Stimulated activated CD8-positive, alpha-beta memory T cell treated with anti-CD3 and anti-CD28 coated beads, Interleukin-12 subunit alpha, Interleukin-12 subunit beta, amount 100 ng/mL, for 4 hours (primary cell): ENCODE results near the gene PAPPA2.
"Not testable (repeated sequence)": the region's sequence is repeated elsewhere in the genome, so short reads cannot be mapped to it uniquely, and the experiment has no call there.

Experiments used
- DNase-seq: peaks from one replicate; pipeline ENCODE4 v3.0.0-alpha.2; 2020; ENCODE audit warnings: low read depth

PAPPA2 gene

DNA sequence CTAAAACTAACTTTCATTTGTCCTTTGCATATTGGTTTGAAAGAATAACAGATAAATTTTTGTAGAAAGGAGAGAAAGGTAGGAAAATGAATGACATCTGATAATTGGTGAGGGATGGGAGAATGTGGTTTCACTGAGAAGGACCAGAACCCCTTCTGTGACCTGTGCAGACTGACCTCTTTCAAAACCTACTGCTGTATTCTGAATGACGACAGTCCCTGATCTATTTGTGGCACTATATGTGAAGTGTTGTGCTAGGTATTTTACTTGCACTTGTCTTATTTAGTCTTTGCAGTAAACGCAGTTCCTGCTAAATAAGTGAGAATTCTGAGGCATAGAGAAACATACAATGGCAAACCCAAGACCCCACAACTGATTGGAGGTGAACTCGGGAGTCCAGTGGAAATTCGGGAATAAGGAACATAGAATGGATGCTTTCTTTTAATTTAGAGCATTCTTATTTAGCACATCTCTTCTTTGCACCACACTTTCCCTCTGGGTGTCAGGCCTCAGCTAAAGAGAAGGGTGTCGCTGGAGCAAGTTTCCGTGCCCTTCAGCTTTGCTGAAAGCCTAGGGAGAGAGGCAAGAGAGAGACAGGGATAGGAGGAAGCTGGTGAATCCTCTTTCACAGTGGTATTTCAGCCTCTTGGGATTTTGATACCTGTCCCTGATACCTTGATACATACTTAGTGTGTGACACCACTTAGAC, 230.2 kb downstream of the PAPPA2 start:
- no peak for DNase-seq

DNA sequence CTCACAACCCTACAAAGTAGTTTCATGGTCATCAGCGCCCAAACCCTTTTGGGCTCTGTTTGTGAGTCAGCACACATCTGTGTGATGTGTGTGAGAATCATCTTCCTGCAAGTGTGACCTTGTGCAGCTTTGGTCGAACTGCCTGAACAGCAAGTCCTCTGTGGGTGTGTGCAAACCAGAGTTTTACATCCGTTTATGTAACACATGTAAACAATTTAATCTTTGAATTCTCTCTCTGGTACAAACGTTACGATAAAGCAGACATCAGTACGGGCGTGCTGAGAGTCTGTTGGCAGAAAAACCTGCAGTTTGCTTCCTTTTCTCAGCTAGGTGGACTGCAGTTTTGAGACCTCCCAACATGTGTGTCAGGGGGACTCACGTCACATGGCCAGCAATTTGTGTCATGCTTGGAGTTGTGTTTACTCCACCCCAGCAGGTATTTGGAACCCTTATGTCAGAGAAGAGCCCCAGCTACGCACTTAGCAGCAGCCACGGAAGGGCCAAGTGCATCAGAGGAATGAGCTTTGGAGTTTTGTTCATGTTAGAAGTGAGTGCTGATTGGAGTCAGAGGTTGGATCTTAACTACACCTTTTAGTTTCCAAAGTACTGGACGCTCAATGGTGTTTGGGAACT, 230.8 kb downstream of the PAPPA2 start:
- no peak for DNase-seq

DNA sequence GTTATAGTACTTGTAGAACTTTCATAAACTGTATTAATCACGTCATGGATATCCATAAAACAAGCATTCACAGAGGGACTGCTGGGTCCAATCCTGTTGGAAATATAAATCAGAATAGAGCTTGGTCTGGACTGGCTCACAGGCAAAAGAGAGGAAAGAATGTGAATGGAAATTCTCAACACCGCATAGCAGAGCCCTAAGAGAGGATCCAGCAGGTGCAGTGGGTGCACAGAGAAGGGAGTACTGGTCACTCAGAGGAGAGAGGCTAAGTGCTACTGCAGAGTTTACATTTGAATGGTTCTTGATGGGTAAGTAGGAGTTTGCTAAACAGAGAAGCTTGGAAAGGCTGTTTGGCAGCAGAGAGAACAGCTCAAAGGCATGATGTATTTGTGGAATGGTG, 231.7 kb downstream of the PAPPA2 start:
- DNase-seq, result no peak

DNA sequence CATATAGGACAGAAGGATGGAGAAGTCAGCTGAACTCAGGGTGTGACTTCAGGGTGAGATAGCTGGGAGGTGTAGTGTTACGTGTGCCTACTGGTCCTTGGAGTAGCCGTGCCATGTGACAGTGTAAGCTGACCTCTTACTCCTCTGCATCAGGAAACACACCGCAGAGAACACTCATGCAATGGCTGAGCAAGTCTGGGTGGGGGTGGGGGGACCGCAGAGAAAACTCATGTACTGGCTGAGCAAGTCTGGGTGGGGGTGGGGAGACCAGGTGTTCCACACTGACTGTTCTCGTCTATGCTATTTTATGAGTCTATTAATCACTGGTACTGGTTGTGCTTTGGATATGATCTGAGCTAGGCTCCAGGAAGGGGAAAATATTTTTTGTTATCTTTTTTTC, 233.1 kb downstream of the PAPPA2 start:
- no peak for DNase-seq

DNA sequence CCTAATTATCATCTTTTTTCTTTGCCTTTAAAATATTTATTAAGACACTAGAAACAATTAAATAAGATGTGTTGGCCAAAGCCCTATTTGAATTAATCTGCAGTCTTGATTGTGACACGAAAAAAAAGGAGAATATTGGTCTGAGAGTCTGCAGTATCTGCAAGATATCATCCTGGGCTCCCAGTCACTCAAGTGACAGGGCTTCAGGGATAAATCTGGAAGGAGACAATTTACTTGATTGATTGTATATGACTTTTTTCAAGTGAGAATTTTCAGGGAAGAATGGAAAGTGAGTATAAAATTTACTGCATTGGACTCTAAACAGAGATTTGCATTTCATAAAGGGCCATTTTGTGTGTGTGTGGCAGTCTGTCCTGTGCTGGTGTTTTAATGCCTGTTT, 233.7 kb downstream of the PAPPA2 start:
- no peak for DNase-seq

DNA sequence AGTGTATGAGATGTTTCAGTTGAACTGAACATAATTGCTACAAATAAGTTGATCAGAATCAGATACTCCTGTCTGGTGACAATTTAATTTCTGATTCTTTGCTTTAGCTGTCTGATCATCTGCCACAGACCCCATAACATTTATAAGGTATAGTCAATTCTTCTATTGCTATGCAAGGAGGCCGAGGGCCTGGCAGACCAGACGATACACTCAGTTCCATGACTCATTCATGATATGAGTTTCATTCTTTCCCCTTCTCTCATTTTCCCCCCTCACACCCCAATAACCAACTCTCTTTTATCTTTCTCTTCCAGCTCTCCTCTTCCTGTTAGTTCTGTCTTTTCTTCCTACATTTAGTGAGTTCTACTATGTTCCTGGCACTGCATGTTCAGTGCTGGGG, 236.8 kb downstream of the PAPPA2 start:
- DNase-seq, result no peak

DNA sequence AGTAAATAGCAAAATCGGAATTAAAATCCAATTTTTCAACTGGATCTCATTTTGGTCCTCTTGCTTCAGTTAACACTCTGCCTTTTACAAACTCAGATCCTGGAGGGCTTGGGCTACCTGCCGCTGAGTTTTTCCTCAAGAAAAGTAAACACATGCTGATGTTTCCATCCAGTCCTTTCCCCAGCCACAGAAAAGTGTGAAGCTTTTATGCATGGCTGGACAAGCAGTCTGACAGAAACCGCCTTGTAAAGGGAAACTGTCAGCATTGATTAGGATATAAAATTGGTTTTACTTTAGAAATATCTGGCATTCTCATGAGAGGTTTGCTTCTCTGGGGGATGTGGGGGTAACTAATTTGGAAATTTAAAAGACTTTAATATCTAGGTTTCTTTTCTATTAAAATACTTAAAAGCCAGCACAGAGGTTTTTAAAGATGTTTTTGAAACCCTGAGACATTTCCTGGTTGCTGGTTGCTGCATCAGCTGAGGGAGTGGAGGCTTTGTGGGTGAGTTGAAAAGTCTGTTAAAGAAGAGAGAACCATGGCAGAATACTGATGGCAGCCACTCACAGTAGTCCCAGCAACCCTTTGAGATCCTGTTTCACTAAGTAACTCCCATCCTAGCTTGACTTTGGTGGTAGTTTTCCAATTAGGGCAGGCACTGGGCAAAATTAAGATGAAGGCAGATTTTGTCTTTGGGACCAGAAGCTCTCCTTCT, 238.3 kb downstream of the PAPPA2 start:
- no peak for DNase-seq

DNA sequence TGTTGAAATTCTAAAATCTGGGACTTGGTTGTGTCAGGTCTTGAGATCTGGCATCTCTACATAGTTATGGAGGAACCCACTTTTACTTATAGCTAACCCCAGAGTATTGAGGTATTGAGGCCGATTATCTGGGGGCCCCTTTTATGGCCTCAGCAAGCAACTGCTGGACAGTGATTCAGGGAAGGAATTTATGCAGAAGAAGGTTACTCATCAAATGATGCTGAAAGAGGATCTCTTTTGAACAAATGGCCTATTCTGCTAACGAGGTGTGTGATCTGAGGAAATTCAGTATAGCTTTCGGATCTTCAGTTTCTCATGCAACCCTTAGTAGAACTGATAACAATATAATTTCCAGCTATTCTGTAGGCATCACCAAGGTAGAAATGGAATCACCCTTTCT, 239.9 kb downstream of the PAPPA2 start:
- no peak for DNase-seq

DNA sequence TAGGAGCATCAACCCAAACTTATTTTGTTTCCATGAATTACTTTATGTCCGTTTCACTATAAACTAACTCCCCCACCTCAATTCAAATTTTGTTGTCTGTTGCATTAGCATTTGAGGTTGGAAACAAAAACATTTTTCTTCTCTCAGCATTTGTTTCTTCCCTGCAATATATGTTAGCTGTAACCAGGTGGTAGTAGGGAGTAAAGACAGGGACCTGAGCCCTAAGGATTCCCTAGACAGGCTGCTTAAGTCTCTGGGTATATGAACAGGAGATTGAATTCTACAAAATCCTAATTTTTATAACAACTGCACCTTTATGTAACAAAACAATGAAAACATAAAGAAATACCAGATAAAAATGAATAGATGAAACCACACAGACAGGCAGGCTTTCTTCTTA, 242.6 kb downstream of the PAPPA2 start:
- no peak for DNase-seq

DNA sequence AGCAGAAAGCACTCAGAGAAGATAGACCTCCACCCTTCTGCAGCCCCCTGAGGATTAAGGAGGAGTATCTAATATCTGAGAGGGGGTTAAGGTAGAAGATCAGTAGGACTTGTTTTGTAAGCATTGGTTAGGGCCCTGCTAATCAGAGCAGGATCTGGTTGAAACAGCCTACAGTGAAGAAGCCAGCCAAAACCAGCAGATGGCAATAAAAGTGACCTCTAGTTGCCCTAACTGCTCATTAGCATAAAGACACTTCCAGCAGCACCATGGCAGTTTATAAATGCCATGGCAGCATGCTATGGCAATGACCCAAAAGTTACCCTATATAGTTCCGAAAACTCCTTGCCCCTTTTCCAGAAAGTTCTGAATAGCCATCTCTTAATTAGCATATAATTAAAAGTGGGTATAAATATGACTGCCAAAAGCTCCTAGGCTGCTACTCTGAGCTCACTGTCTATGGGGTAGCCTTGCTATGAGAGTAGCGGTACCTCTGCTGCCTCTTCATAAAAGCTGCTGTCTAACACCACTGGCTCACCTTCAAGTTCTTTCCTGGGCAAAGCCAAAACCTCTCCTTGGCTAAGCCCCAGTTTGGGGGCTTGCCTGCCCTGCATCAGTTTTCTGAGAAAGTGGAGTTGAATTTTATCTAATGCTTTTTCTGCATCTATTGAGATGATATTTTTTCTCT, 254.2 kb downstream of the PAPPA2 start:
- DNase-seq, result no peak

DNA sequence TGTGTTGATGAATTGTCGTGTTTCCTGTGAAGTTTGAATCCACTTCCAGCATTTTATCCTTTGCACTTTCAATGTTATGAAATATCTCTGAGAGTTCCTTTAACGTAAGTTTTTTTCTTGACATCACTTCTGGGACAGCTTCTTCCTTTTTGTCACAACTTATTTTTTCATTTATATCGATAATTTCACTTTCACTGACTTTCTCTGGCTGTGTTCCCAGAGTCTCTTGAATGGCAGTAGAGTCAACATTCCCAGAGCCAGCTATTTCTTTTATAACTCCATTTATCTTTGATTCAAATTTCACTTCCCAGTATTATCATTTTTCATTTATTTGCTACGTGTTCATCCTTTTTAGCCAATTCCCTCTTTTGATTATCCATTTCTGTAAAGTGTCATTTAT, 256.5 kb downstream of the PAPPA2 start:
- no peak for DNase-seq

DNA sequence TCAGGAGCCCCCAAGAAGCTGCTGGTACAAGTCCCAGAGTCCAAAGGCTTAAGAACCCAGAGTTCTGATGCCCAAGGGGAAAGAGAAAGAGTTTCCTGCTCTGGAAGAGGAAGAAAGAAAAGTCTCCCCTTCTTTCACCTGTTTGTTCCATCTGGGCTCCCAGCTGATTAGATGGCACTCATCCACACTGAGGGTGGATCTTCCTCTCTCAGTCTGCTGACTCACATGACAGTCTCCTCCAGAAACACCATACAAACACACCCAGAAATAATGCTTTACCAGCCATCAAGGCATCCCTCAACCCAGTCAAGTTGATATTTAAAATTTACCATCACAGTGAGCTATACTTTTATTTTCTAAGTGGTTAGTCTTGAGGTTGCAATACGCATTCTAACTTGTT, 257.9 kb downstream of the PAPPA2 start:
- no peak for DNase-seq

DNA sequence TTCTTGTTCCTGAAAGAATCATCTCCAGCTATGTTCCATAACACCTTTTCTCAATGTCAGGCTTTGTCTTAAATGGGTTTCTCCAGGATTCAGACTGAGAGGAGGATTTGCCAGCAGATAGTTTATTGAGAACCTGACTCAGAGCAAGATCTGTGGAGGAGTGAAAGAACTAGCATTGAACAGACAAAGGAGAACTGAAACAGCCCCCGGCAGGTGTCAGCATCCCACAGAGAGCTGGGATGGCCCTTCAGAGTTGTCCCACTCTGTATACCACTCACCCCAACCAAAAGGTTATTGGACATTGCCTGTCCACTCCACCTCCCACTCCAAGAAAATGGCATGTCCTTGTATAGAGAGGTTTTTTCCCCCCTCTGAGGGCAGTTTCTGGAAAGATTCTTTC, 270.7 kb downstream of the PAPPA2 start:
- no peak for DNase-seq

DNA sequence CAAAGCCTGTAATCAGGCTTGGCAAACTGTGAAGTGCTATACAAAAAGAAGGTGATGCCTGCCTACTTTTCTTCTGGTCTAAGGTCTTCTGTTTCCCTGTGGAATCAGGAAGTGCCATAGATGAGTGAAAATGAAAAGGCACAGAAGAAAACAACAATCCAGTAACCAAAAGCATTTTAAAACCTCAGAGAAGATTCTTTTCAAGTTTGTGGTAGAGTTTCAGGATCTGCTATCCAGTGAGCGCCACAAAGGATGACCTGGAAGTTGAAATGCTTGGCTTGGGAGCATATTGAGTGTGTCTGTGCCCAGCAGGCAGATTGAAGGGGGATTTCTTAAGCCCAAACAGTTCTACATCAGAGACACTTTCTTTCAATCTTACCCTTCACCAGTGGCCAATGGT, 272.2 kb downstream of the PAPPA2 start:
- DNase-seq, result no peak

DNA sequence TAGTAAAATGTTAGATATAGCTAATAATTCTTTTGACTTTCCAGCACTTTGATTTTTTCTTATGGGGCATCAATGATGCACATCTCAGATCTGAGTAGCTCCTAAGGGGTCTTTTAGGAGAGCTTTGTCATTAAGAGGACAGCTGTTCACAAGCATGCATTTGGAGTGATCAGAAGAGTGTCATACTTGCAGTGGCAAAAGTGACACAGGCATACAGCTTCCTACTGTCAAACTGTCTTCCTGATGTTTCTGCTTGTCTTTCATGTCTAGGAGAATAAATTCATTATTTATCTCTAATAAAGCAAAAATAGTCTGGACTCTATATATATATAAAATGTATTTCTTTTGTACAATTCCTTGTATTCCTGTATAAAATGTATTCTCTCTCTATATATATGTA, 273.0 kb downstream of the PAPPA2 start:
- DNase-seq, result no peak

DNA sequence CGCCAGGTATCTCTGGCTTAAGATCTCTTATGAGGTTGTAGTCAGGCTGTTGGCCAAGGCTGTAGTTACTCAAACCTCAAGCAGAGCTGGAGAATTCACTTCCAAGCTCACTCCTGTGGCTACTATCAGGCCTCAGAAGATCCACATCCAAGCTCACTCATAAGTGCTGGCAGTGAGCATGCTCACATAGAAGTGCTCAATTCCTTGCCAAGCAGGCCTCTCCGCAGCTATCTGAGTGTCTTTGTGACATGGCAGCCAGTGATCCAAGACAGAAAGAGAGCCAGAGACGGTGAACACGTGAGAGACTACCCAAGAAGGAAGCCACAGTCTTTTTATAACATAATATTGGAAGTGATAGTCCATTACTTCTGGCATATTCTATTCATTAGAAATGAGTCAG, 278.2 kb downstream of the PAPPA2 start:
- DNase-seq, result no peak

DNA sequence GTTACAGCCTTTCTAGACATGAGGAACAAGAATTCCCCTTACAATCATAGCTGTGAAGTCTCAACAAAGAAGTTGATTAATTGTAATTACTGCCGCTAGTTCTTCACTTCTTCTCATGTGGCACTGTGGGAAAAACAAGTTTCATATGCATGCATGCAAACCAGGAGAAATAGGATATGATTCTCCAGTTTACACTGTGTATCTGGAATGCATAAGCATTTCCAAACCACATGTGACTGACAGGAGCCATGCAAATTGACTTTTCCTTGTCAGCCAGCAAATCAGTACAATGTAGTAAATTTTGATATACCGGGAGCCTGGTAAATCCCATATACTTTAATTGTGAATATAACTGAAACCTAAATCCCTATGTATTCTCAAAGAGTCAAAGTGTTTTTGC, 279.3 kb downstream of the PAPPA2 start:
- DNase-seq, result no peak

DNA sequence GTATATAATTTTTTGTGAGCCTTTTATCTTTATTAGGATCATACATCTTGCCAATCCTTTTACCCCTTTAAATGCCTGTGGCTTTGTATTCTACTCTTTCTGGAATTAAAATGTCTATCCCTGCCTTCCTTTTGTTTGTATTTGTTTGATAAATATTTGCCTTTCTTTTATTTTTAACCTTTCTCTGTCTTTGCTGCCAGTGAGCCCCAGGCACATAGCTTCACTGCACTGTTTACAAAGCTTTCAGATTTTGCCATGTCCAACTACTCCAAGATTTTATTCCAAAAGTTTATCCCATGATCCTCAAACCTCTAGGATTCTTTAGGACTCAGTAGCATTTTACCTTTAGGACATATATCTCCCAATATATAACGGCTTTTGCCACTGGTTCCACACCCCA, 281.2 kb downstream of the PAPPA2 start:
- DNase-seq, result no peak

DNA sequence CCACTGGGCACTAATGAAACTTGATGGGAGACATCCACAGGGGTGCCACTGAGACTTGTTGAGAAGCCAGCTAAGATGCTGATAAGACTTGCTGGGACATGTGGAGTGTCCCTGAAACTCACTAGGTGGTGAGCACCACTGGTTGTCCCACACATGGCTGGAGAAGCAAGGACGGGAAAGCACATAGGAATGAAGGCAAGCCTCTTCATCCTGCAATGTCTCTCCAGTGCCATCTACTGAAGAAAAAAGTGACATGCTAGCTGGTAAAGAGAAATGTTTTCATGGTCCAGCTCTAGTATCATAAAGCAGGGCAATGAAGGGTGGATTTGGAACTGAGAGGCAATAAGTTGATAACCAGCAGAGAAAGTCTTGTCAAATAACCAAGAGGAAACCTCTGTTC, 283.0 kb downstream of the PAPPA2 start:
- DNase-seq, result no peak

DNA sequence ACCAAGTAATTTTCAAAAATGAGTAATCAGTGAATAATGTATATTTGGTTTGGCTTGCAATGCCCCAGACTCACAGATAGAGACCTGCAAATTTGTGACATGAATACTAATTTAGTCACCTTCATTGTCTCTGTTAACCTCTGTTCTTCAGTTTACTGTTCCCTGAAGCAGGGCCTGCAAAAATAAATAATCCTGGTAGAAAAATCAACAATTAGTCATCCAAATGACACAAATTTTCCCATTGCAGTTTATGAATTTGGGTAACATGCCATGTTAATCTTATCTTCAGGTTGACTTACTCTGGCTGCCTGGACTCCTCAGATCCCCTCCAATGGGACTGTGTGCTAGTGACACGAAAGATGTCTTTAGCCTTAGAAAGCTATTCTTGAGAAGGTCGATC, 289.5 kb downstream of the PAPPA2 start:
- no peak for DNase-seq

DNA sequence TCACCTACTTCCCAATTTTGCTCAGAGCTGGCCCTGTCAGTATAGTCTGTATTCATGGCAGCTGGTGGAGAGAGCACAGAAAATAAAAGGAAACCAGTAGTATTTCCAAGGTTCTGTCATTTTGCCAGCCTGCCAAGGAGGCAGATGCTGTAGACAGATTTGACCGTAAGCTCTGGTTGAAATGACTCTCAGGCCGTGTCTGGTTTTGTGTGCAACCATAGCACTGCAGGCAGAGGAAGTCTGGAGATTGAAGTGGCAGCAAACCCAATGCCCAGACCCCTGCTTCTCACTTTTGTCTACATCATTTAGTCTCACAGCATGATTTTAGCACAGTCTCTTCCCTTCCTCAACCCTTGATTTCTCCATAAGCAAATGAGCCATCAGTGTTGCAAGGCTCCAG, 291.7 kb downstream of the PAPPA2 start:
- no peak for DNase-seq

DNA sequence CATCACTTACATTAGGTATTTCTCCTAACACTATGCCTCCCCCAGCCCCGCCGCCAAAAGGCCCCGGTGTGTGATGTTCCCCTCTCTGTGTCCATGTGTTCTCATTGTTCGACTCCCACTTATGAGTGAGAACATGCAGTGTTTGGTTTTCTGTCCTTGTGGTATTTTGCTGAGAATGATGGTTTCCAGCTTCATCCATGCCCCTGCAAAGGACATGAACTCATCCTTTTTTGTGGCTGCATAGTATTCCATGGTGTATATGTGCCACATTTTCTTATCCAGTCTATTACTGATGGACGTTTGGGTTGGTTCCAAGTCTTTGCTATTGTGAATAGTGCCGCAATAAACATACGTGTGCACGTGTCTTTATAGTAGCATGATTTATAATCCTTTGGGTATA, 293.8 kb downstream of the PAPPA2 start:
- not testable (repeated sequence) for DNase-seq

DNA sequence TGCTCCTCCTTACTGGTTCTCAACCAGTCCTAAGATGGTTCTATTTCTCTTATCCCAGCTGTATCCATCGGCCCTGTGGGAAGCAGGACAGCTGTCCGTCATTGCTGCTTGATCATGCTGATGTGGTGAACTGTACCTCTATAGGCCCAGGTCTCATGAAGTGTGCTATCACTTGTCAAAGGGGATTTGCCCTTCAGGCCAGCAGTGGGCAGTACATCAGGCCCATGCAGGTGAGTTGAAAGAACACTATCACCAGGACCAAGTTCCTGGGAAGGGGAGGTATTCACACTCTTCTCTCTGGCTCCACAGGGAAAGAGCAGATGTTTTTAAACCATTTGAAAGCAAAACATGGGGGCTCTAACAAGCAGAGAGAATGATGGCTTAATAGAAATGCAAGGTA, 302.6 kb downstream of the PAPPA2 start:
- no peak for DNase-seq
